ENCODE data around the gene CHID1. TPM values are rescaled to one million over a fixed set of nuclear protein-coding genes. Genes with fewer than 3 reads are reported as not detected.

The CHID1 gene
- total and polyA plus RNA-seq, 2 of the 8 experiments (the other 6 are each of a cell fraction or from before 2014, with no cell fraction given) = 81.2 to 88.5 TPM

DNA sequence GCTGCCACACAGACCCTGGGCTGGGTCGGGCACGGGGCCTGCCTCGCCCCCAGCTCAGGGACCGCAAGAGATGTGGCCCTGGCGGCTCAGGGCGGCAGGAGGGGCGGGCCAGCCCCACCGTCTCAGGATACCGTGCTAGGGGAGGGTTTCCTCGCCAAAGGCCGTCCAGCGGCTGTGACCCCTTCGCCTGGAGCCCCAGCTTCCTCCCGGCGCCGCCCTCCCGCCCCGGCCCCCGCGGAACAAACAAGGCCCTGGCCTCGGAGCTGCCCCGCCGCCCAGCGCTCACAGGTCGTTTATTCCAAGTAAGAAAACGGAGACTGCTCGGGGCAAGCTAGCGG is 14.5 kb upstream of the CHID1 start:
- Histone ChIP-seq H4K8ac (ENCODE audit: extremely low read depth, insufficient read depth, low read length) (peak overlapping the region; percentile 86), H3K23me2 (ENCODE audit: low read depth, low read length) (peaks cover 5% of the 10 kb centered on the region), H3K23ac (ENCODE audit: insufficient read length) (no peak overlapping the region), H2BK5ac (ENCODE audit: low read depth, low read length) (0 out of 2 replicates have a peak overlapping the region, but pooled peaks have one; percentile 24), H2AK5ac (ENCODE audit: low read depth, low read length) (no peak overlapping the region), H3K4me3 (ENCODE audit: extremely low read depth in 1 of 4, insufficient read depth in 2 of 4, low read depth in 3 of 4, low read length in 4 of 4) (peak overlapping the region in 1 of 4 experiments; percentile 46; a peak in 2 of 8 replicates), H3K36me3 (ENCODE audit: control insufficient read depth in 2 of 4, insufficient read depth in 4 of 4, low read length in 3 of 4) (peaks cover 0 to 12% (median 2%) of the 10 kb centered on the region in 4 experiments; a peak in 3 of 8 replicates), H2BK20ac (ENCODE audit: low read length) (no peak overlapping the region), H4K20me1 (replicated peaks in 1 of 2; ENCODE audit: control insufficient read depth in 1 of 2, insufficient read depth in 2 of 2, low read length in 2 of 2) (peaks cover 4 to 10% of the 10 kb centered on the region in 2 experiments), H3K14ac (ENCODE audit: insufficient read length) (no peak overlapping the region), H4K5ac (ENCODE audit: insufficient read length, low read depth, low read length) (peak overlapping the region; percentile 41), H3K27ac (ENCODE audit: low read depth, low read length) (no peak overlapping the region), H3K18ac (ENCODE audit: extremely low read depth, low read length) (no peak overlapping the region), H3K9ac (replicated peaks in 1 of 4; ENCODE audit: extremely low read depth in 1 of 4, low read depth in 3 of 4, low read length in 3 of 4) (no peak overlapping the region), H3K56ac (replicated peaks; ENCODE audit: insufficient read length, low read depth, low read length) (no peak overlapping the region), H3K79me2 (ENCODE audit: control insufficient read depth in 1 of 2, insufficient read depth in 2 of 2, low read length in 2 of 2) (peaks cover 0 to 39% of the 10 kb centered on the region in 2 experiments; a peak in 2 of 4 replicates), H3K4me2 (ENCODE audit: insufficient read depth in 1 of 2, low read depth in 2 of 2, low read length in 2 of 2) (peak overlapping the region in 1 of 2 experiments; percentile 51; a peak in 1 of 4 replicates), H3K9me3 (ENCODE audit: insufficient read depth in 2 of 2, low read depth in 1 of 2, low read length in 1 of 2) (no peaks in the 10 kb centered on the region), H3K79me1 (ENCODE audit: low read depth, low read length) (peaks cover 15% of the 10 kb centered on the region), H2BK120ac (replicated peaks; ENCODE audit: low read depth, low read length) (no peak overlapping the region), H4K91ac (replicated peaks; ENCODE audit: insufficient read length, low read length) (no peak overlapping the region), H3K27me3 (replicated peaks in 1 of 4; ENCODE audit: control insufficient read depth in 3 of 4, extremely low read depth in 1 of 4, insufficient read depth in 3 of 4, low read length in 3 of 4) (no peaks in the 10 kb centered on the region), H2AFZ (ENCODE audit: low read length) (no peak overlapping the region), H3K4me1 (replicated peaks in 1 of 4; ENCODE audit: control insufficient read depth in 3 of 4, insufficient read depth in 4 of 4, low read length in 3 of 4) (peaks cover 0 to 7% (median 4%) of the 10 kb centered on the region in 4 experiments; a peak in 4 of 7 replicates), H2BK12ac (ENCODE audit: low read depth, low read length) (no peak overlapping the region), H2BK15ac (ENCODE audit: low read length) (no peak overlapping the region), H3K4ac (replicated peaks; ENCODE audit: insufficient read length, low read depth, low read length) (no peak overlapping the region)
- CTCF ChIA-PET (ENCODE audit: partially characterized antibody) = interaction anchor here (0.6 to 7.1 kb wide), 22 partner anchors 8 to 137 kb away, joined by 3 to 48 read pairs (median 6); partner anchors contain the start of gene MUC6
- POLR2A ChIA-PET (ENCODE audit: partially characterized antibody) = interaction anchor here (0.8 to 1.9 kb wide), 6 partner anchors 11 to 68 kb away, joined by 3 to 7 read pairs (median 4); partner anchors contain the start of gene CHID1
- FAIRE-seq = no peak
- DNase-seq (ENCODE audit: low read depth in 1 of 2, low spot score in 2 of 2) = no peak
- WGBS, 2 experiments (ENCODE audit: extremely low coverage in 1 of 2, insufficient coverage in 1 of 2, insufficient read length in 1 of 2, insufficient replicate concordance in 2 of 2, low coverage in 1 of 2, low lambda C conversion rate in 2 of 2, missing lambda C conversion rate in 1 of 2) = 94% methylated on average over 9 of the region's 28 CpGs; no CpG with 5 or more reads in 1 of the 2 experiments
- TF ChIP-seq RFX5 (IDR thresholded peaks at IDR 0.05; ENCODE audit: borderline replicate concordance, low read depth, low read length) = no peak
- TF ChIP-seq, protein P1, sequence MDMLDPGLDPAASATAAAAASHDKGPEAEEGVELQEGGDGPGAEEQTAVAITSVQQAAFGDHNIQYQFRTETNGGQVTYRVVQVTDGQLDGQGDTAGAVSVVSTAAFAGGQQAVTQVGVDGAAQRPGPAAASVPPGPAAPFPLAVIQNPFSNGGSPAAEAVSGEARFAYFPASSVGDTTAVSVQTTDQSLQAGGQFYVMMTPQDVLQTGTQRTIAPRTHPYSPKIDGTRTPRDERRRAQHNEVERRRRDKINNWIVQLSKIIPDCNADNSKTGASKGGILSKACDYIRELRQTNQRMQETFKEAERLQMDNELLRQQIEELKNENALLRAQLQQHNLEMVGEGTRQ (IDR thresholded peaks at IDR 0.05; ENCODE audit: low read length) = no peak
- no peak for TF ChIP-seq CREB1 (IDR thresholded peaks at IDR 0.05)
- TF ChIP-seq, protein P2, sequence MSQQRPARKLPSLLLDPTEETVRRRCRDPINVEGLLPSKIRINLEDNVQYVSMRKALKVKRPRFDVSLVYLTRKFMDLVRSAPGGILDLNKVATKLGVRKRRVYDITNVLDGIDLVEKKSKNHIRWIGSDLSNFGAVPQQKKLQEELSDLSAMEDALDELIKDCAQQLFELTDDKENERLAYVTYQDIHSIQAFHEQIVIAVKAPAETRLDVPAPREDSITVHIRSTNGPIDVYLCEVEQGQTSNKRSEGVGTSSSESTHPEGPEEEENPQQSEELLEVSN (IDR thresholded peaks at IDR 0.05) = no peak
- no peak for TF ChIP-seq SAP30 (IDR thresholded peaks at IDR 0.05; ENCODE audit: insufficient read depth, insufficient replicate concordance, low read length)
- TF ChIP-seq, protein P3, sequence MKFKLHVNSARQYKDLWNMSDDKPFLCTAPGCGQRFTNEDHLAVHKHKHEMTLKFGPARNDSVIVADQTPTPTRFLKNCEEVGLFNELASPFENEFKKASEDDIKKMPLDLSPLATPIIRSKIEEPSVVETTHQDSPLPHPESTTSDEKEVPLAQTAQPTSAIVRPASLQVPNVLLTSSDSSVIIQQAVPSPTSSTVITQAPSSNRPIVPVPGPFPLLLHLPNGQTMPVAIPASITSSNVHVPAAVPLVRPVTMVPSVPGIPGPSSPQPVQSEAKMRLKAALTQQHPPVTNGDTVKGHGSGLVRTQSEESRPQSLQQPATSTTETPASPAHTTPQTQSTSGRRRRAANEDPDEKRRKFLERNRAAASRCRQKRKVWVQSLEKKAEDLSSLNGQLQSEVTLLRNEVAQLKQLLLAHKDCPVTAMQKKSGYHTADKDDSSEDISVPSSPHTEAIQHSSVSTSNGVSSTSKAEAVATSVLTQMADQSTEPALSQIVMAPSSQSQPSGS (IDR thresholded peaks at IDR 0.05; ENCODE audit: low read length) = no peak
- TF ChIP-seq POLR2AphosphoS5 (IDR thresholded peaks at IDR 0.05; ENCODE audit: low read depth, low read length) = no peak
- TF ChIP-seq SIRT6 (IDR thresholded peaks at IDR 0.05; ENCODE audit: low read length) = no peak
- no peak for TF ChIP-seq SP2 (IDR thresholded peaks at IDR 0.05; ENCODE audit: low read length)
- no peak for TF ChIP-seq HDAC6 (IDR thresholded peaks at IDR 0.05; ENCODE audit: low read depth, low read length)
